Activated CD4-positive, alpha-beta T cell treated with anti-CD3 and anti-CD28 coated beads, Interleukin-2, amount 50 U/mL, for 4 hours (primary cell): Measurements from ENCODE around the gene ITGB4.

Source experiments
- DNase-seq, 2 experiments: peaks; one replicate each; pipeline ENCODE4 v3.0.0-alpha.2; 2020

ITGB4 gene

GRCh38 chr17:75720656-75721462 is at the start of gene ITGB4:
ITGB4 (plus strand) TSS chr17:75721459; CDS start chr17:75724704, 3,245 bp downstream.
- DNase-seq: peak; percentile 51 to 59

GRCh38 chr17:75672011-75672410 is 49.2 kb upstream of the ITGB4 start:
- no peak for DNase-seq

GRCh38 chr17:75673487-75673886 is 47.8 kb upstream of the ITGB4 start:
- DNase-seq: no peak

GRCh38 chr17:75676461-75676860 is 44.8 kb upstream of the ITGB4 start:
- no peak for DNase-seq

- DNase-seq: no peak
These were observed 41.5 kb upstream of the ITGB4 start for GRCh38 chr17:75679706-75680211.

GRCh38 chr17:75680431-75680830 is 40.8 kb upstream of the ITGB4 start:
- DNase-seq: no peak

GRCh38 chr17:75681289-75681688 is 40.0 kb upstream of the ITGB4 start:
- no peak for DNase-seq

- DNase-seq: no peak
These were observed 37.7 kb upstream of the ITGB4 start for GRCh38 chr17:75683583-75683982.

GRCh38 chr17:75684249-75684648 is 37.0 kb upstream of the ITGB4 start:
- DNase-seq: no peak

- DNase-seq: no peak
These were observed 36.3 kb upstream of the ITGB4 start for GRCh38 chr17:75684924-75685323.

GRCh38 chr17:75685499-75685898 is 35.8 kb upstream of the ITGB4 start:
- no peak for DNase-seq

- DNase-seq: no peak
These were observed 32.9 kb upstream of the ITGB4 start for GRCh38 chr17:75688209-75688825.

GRCh38 chr17:75689441-75689873 is 31.8 kb upstream of the ITGB4 start:
- peak; percentile 13 to 15 for DNase-seq

GRCh38 chr17:75691371-75691791 is 29.9 kb upstream of the ITGB4 start:
- DNase-seq: no peak

GRCh38 chr17:75691801-75692626 is 29.2 kb upstream of the ITGB4 start:
- DNase-seq: no peak

- DNase-seq: no peak
These were observed 28.3 kb upstream of the ITGB4 start for GRCh38 chr17:75692976-75693375.

GRCh38 chr17:75693500-75694481 is 27.5 kb upstream of the ITGB4 start:
- no peak for DNase-seq

GRCh38 chr17:75694536-75694935 is 26.7 kb upstream of the ITGB4 start:
- no peak for DNase-seq

GRCh38 chr17:75695141-75695829 is 26.0 kb upstream of the ITGB4 start:
- DNase-seq: no peak

- no peak for DNase-seq
These were observed 25.4 kb upstream of the ITGB4 start for GRCh38 chr17:75695830-75696271.

GRCh38 chr17:75697651-75698291 is 23.5 kb upstream of the ITGB4 start:
- DNase-seq: no peak
